Suppressor macrophage treated with lipopolysaccharide for 1 hour (primary cell): Measurements from ENCODE around the gene UBE2U.

Experiments
- DNase-seq, 3 donors: peaks; one replicate each; pipeline ENCODE4 v3.0.0-alpha.2; 2020 to 2022

Gene UBE2U

GRCh38 chr1:64203420-64203819 lies at the start of gene UBE2U:
TSS of gene UBE2U (plus strand) at chr1:64203623. CDS start at chr1:64204051, 428 bp downstream.
- DNase-seq: no peak

- no peak for DNase-seq
These were observed 48.1 kb upstream of the UBE2U start for GRCh38 chr1:64155278-64155677.

GRCh38 chr1:64161357-64161941 lies 42.0 kb upstream of the UBE2U start:
- no peak for DNase-seq

GRCh38 chr1:64162151-64162550 lies 41.3 kb upstream of the UBE2U start:
- no peak for DNase-seq

GRCh38 chr1:64162804-64163203 lies 40.6 kb upstream of the UBE2U start:
- no peak for DNase-seq

GRCh38 chr1:64163431-64163830 lies 40.0 kb upstream of the UBE2U start:
- no peak for DNase-seq

GRCh38 chr1:64163970-64164369 lies 39.5 kb upstream of the UBE2U start:
- no peak for DNase-seq

- no peak for DNase-seq
These were observed 36.8 kb upstream of the UBE2U start for GRCh38 chr1:64166629-64167028.

GRCh38 chr1:64167176-64167575 lies 36.2 kb upstream of the UBE2U start:
- DNase-seq: no peak

GRCh38 chr1:64171246-64171645 lies 32.2 kb upstream of the UBE2U start:
- peak; percentile 61 to 72 (median 66) for DNase-seq

- peak; percentile 60 to 74 (median 64) for DNase-seq
These were observed 31.6 kb upstream of the UBE2U start for GRCh38 chr1:64171797-64172281.

- DNase-seq: no peak
These were observed 30.9 kb upstream of the UBE2U start for GRCh38 chr1:64172458-64172983.

- DNase-seq: no peak
These were observed 30.0 kb upstream of the UBE2U start for GRCh38 chr1:64173336-64173940.

GRCh38 chr1:64175639-64176038 lies 27.8 kb upstream of the UBE2U start:
- no peak for DNase-seq

GRCh38 chr1:64176659-64177058 lies 26.8 kb upstream of the UBE2U start:
- DNase-seq: no peak

- no peak for DNase-seq
These were observed 23.8 kb upstream of the UBE2U start for GRCh38 chr1:64179588-64179987.

- no peak for DNase-seq
These were observed 21.2 kb upstream of the UBE2U start for GRCh38 chr1:64182207-64182606.

- no peak for DNase-seq
These were observed 19.9 kb upstream of the UBE2U start for GRCh38 chr1:64183395-64184002.

GRCh38 chr1:64184003-64184440 lies 19.4 kb upstream of the UBE2U start:
- no peak for DNase-seq

- DNase-seq: no peak
These were observed 17.1 kb upstream of the UBE2U start for GRCh38 chr1:64186138-64186897.

- DNase-seq: no peak
These were observed 16.5 kb upstream of the UBE2U start for GRCh38 chr1:64186898-64187280.

GRCh38 chr1:64187646-64188045 lies 15.8 kb upstream of the UBE2U start:
- DNase-seq: no peak

GRCh38 chr1:64192290-64192689 lies 11.1 kb upstream of the UBE2U start:
- no peak for DNase-seq
